ENCODE results near the gene TMEM125. TPM values are rescaled to one million over a fixed set of nuclear protein-coding genes. Genes with fewer than 3 reads are reported as not detected.

Gene TMEM125
- total and polyA plus RNA-seq, 3 donors from 2014 or later, result 0.71 to 2.2 (median 2.0) TPM

GRCh38 chr1:43225168-43225567 is 44.6 kb upstream of the TMEM125 start:
- H3K27me3 ChIP-seq, result no peaks in the 10 kb centered on the region
- H3K27ac ChIP-seq, result no peak overlapping the region
- TF ChIP-seq CTCF (IDR thresholded peaks at IDR 0.05), result no peak
- TF ChIP-seq POLR2A (IDR thresholded peaks at IDR 0.05), result no peak
- H3K36me3 ChIP-seq (ENCODE audit: low read depth, missing control alignments), result no peaks in the 10 kb centered on the region
- H3K9me3 ChIP-seq, result no peaks in the 10 kb centered on the region
- 77 to 81% methylated on average over 3 of the region's 3 CpGs for WGBS, 2 donors
- no peak for DNase-seq
- no peak overlapping the region for H3K4me3 ChIP-seq
- intact Hi-C loops (cut with DNase I; ENCODE audit: low total_unique reads), result no loop called here
- H3K4me1 ChIP-seq, result no peaks in the 10 kb centered on the region

- H3K9me3 ChIP-seq, result no peaks in the 10 kb centered on the region
- H3K4me3 ChIP-seq, result no peak overlapping the region
- TF ChIP-seq CTCF (IDR thresholded peaks at IDR 0.05) (peak; percentile 87 to 96 (median 88)), POLR2A (IDR thresholded peaks at IDR 0.05) (no peak)
- no peak overlapping the region for H3K27ac ChIP-seq
- H3K4me1 ChIP-seq, result no peaks in the 10 kb centered on the region
- H3K36me3 ChIP-seq (ENCODE audit: low read depth, missing control alignments), result no peaks in the 10 kb centered on the region
- 32 to 36% methylated on average over 10 of the region's 10 CpGs for WGBS, 2 donors
- peak; percentile 93 for DNase-seq
- H3K27me3 ChIP-seq, result no peaks in the 10 kb centered on the region
- intact Hi-C loops (cut with DNase I; ENCODE audit: low total_unique reads), result no loop called here
These were observed 42.5 kb upstream of the TMEM125 start for GRCh38 chr1:43227143-43227764.

- Histone ChIP-seq H3K9me3 (no peaks in the 10 kb centered on the region), H3K27me3 (no peaks in the 10 kb centered on the region), H3K27ac (no peak overlapping the region), H3K4me1 (no peaks in the 10 kb centered on the region), H3K4me3 (no peak overlapping the region), H3K36me3 (ENCODE audit: low read depth, missing control alignments) (no peaks in the 10 kb centered on the region)
- TF ChIP-seq POLR2A (IDR thresholded peaks at IDR 0.05) (no peak), CTCF (IDR thresholded peaks at IDR 0.05) (no peak)
- no peak for DNase-seq
- intact Hi-C loops (cut with DNase I; ENCODE audit: low total_unique reads), result loop anchor here (10.0 kb wide), 1 partner anchor 185 kb away; no protein-coding TSS in a partner anchor
- WGBS, 2 donors, result 75 to 81% methylated on average over 6 of the region's 6 CpGs
These were observed 39.7 kb upstream of the TMEM125 start for GRCh38 chr1:43229826-43230780.

- Histone ChIP-seq H3K4me1 (no peaks in the 10 kb centered on the region), H3K36me3 (ENCODE audit: low read depth, missing control alignments) (no peaks in the 10 kb centered on the region), H3K4me3 (no peak overlapping the region), H3K9me3 (no peaks in the 10 kb centered on the region), H3K27me3 (no peaks in the 10 kb centered on the region), H3K27ac (no peak overlapping the region)
- WGBS, 2 donors, result 55 to 61% methylated on average over 4 of the region's 4 CpGs
- DNase-seq, result no peak
- TF ChIP-seq CTCF (IDR thresholded peaks at IDR 0.05) (no peak), POLR2A (IDR thresholded peaks at IDR 0.05) (no peak)
- intact Hi-C loops (cut with DNase I; ENCODE audit: low total_unique reads), result loop anchor here (10.0 kb wide), 1 partner anchor 183 kb away; no protein-coding TSS in a partner anchor
These were observed 37.7 kb upstream of the TMEM125 start for GRCh38 chr1:43232074-43232473.

All from testis (tissue), 3 donors.